G401.6 (cell line): Measurements from ENCODE around the gene RPL37.
"Not testable (repeated sequence)": the region's sequence is repeated elsewhere in the genome, so short reads cannot be mapped to it uniquely, and the experiment has no call there.

Experiments used
- FAIRE-seq: peaks from 2 replicates; lab custom pipeline; 2012; peaks lifted over from hg19 to GRCh38; lab: Jason Lieb, UNC

The RPL37 gene

DNA sequence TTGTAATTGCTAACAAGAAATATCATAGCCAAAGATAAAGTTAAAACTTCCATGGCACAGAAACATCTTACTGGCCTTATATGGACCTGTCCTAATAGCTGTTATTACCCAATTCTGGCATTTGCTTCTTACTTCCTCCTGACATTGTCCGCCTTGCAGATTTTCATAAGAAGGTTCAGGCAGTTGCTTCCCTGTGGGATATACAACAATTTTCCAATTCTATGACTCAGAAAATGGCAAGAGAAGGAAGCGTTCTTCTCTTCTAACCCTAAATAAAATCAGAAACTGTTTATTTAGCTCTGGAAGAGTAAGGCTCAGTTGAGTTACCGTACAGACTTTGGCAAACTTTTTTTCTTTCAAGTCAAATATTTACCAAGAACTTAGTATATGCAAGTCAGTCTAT lies 38.5 kb downstream of the RPL37 start:
- no peak for FAIRE-seq

GRCh38 chr5:40794877-40795276 lies 40.1 kb downstream of the RPL37 start:
- not testable (repeated sequence) for FAIRE-seq

- FAIRE-seq: not testable (repeated sequence)
Measured at GRCh38 chr5:40794340-40794739, 40.7 kb downstream of the RPL37 start.

GRCh38 chr5:40792691-40793090 lies 42.3 kb downstream of the RPL37 start:
- FAIRE-seq: not testable (repeated sequence)

GRCh38 chr5:40791715-40792139 lies 43.3 kb downstream of the RPL37 start:
- no peak for FAIRE-seq

GRCh38 chr5:40790947-40791593 lies 44.0 kb downstream of the RPL37 start:
- FAIRE-seq: no peak

DNA sequence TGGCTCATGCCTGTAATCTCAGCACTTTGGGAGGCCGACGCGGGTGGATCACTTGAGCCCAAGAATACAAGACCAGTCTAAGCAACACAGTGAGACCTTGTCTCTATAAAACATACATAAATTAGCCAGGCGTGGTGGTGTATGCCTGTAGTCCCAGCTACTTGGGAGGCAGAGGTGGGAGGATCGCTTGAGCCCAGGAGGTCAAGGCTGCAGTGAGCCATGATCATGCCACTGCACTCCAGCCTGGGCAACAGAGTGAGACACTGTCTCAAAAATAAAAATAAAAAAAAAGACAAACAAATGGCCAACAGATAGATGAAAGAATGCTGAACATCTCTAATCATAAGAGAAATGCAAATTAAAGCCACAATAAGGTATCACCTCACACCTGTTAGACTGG lies 46.1 kb downstream of the RPL37 start:
- FAIRE-seq: not testable (repeated sequence)

GRCh38 chr5:40787986-40788385 lies 47.0 kb downstream of the RPL37 start:
- FAIRE-seq: no peak

DNA sequence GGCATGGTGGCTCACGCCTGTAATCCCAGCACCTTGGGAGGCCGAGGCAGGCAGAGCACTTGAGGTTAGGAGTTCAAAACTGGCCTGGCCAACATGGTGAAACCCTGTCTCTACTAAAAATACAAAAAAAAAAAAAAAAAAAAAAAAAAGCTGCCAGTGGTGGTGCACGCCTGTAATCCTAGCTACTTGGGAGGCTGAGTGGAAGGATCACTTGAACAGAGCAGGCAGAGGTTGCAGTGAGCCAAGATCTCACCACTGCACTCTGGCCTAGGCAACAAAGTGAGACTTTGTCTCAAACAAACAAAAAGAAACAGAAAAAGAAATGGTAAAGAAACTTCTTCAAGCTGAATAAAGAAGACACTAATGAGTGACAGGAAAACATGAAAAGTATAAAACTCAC lies 48.4 kb downstream of the RPL37 start:
- FAIRE-seq: not testable (repeated sequence)

DNA sequence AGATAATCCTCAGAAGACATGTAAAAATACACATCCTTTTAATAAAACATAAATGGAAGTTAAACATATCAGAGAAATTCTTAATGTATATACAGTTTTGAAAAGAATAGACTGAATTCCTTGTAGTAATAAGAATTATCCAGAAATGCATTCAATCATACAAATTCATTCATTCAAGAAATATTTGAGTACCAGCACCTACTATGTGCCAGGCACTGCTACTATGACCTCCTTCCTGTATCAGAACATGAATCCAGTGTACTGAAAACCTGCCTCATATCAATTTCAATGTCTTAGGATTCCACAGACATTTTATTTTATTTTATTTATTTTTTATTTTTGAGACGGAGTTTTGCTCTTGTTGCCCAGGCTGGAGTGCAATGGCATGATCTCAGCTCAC lies 50.1 kb downstream of the RPL37 start:
- FAIRE-seq: no peak

DNA sequence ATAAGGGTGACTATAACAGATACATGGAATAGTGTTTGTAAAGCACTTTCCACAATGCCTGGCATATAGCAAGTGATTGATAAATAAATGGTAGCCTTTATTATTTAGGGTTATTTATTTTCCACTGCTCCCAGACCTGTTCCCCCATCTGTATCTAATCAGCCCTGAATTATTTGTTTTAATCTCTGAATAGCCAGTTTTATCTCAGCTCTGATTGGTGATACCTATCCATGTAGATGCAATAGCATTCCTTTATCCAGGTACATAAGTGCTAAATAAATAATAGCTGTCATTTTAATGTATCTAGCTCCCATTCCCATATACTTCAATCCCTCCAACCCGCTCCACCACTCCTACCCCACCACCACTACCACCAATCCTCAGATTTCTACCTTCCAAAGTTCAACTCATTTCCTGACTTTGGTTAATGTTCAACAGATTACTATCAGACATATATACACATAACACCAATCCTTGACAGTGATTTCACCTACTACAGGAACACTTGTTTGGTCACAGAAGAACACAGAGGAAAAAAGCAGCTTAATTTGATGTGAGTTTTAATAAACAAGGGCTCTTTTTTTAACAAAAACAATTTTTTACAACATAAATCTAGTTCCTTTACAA lies 50.9 kb downstream of the RPL37 start:
- FAIRE-seq: no peak

DNA sequence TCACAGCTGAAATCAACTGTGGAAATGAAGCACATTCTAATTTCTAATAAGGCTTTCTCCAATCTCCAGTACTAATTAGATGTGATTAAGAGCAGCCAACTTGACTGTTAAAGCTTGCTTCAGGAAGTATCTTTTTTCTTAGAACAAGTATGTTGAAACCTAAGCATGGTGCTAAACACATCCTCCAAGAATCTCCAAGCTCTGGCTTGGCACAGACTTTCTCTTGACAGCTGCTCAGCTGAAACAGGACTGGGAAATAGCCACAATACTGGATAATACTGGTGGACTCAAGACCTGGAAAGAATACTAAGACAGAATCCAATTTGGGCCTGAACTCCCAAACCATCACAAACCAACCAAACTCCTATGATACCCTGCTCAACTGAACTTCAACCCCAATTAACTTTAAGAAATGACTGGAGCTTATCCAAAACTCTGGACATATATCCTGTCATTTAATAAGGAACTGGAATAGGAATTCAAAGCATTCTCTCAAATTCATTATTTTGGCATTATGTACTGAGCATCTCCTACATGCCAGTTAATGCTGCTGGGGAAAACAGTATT lies 53.1 kb downstream of the RPL37 start:
- no peak for FAIRE-seq

- FAIRE-seq: no peak
Measured at GRCh38 chr5:40780858-40781257, 54.2 kb downstream of the RPL37 start.

- no peak for FAIRE-seq
Measured at GRCh38 chr5:40780199-40780598, 54.8 kb downstream of the RPL37 start.

GRCh38 chr5:40779561-40779960 lies 55.5 kb downstream of the RPL37 start:
- no peak for FAIRE-seq

GRCh38 chr5:40778133-40778532 lies 56.9 kb downstream of the RPL37 start:
- no peak for FAIRE-seq

- FAIRE-seq: no peak
Measured at GRCh38 chr5:40776658-40776977, 58.4 kb downstream of the RPL37 start.

GRCh38 chr5:40775846-40776657 lies 59.0 kb downstream of the RPL37 start:
- FAIRE-seq: peak; percentile 48
